Activated CD8-positive, alpha-beta memory T cell treated with anti-CD3 and anti-CD28 coated beads, Interleukin-2, amount 10 ng/mL, durations not matched to agents 7 days and 5 days (primary cell): ENCODE results near the gene HTR3D. TPM values are rescaled to one million over a fixed set of nuclear protein-coding genes. Genes with fewer than 3 reads are reported as not detected.
"Not testable (repeated sequence)": the region's sequence is repeated elsewhere in the genome, so short reads cannot be mapped to it uniquely, and the experiment has no call there.

ENCODE experiments used
- ATAC-seq: fragments of 150-1000 bp; cut with Tn5 transposase; one replicate; pipeline ENCODE4 v1.10.0; 2021; ENCODE audit warnings: moderate library complexity
- CTCF ChIA-PET: fragments of 350-600 bp; sonication (Branson Sonifier 250); formaldehyde crosslinking; loops from one replicate; lab custom pipeline; 2021; ENCODE audit warnings: antibody characterized with exemption; lab: Charles Lee
- DNase-seq: peaks from one replicate; pipeline ENCODE4 v3.0.0-alpha.2; 2020
- H3K27ac Mint-ChIP-seq: one replicate; pipeline ENCODE4 v1.8.0; 2021; ENCODE audit warnings: mild to moderate bottlenecking, mixed read lengths
- H3K27me3 Mint-ChIP-seq: one replicate; pipeline ENCODE4 v1.8.0; 2021; ENCODE audit warnings: mixed read lengths
- H3K36me3 Mint-ChIP-seq: one replicate; pipeline ENCODE4 v1.8.0; 2021; ENCODE audit warnings: mild to moderate bottlenecking, mixed read lengths
- H3K4me1 Mint-ChIP-seq: one replicate; pipeline ENCODE4 v1.8.0; 2021; ENCODE audit warnings: mixed read lengths
- H3K4me3 Mint-ChIP-seq: one replicate; pipeline ENCODE4 v1.8.0; 2021; ENCODE audit warnings: mild to moderate bottlenecking, moderate library complexity, mixed read lengths
- H3K9me3 Mint-ChIP-seq: one replicate; pipeline ENCODE4 v1.8.0; 2022; ENCODE audit warnings: low read depth, mixed read lengths
- total RNA-seq, 2 experiments: library from RNA; stranded (reverse); gene quantifications; one replicate each; pipeline ENCODE4 v1.2.3, GENCODE V29; 2021

HTR3D gene
- total RNA-seq, 2 experiments from 2014 or later, result not detected

DNA sequence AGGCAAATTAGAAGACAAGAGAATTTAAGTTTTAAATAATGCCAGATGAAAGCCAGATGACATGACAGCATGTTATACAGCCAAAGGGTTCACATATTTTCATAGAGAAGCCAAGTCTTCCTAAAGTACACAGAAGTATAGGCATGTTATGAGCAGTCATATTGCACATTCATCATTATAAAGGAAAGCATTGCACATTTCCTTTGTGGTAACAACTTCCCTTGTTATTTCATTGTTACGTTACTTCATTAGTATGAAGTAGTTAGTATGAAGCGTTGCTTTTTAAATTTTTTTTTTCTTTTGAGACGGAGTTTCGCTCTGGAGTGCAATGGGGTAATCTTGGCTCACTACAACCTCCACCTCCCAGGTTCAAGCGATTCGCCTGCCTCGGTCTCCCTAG, 9.2 kb upstream of the HTR3D start:
- H3K9me3 Mint-ChIP-seq, result no peaks in the 10 kb centered on the region
- H3K27ac Mint-ChIP-seq, result no peak overlapping the region
- DNase-seq (no peak), ATAC-seq (no peak)
- H3K36me3 Mint-ChIP-seq, result no peaks in the 10 kb centered on the region
- peaks cover 16% of the 10 kb centered on the region for H3K4me1 Mint-ChIP-seq
- peaks cover 29% of the 10 kb centered on the region for H3K27me3 Mint-ChIP-seq
- H3K4me3 Mint-ChIP-seq, result no peak overlapping the region
- CTCF ChIA-PET, result interaction anchor here (1.3 kb wide), 1 partner anchor 146 kb away, joined by 3 read pairs; no protein-coding TSS in a partner anchor

DNA sequence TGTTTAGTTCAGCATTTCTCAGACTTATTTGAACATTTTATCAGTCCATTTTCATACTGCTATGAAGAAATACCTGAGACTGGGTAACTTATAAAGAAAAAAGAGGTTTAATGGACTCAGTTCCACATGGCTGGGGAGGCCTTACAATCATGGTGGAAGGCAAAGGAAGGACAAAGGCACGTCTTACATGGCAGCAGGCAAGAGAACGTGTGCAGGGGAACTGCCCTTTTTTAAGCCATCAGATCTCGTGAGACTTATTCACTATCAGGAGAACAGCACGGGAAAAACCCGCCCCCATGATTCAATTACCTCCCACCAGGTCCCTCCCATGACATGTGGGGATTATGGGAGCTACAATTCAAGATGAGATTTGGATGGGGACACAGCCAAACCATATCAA, 6.3 kb upstream of the HTR3D start:
- DNase-seq, H3K36me3 Mint-ChIP-seq, H3K27ac Mint-ChIP-seq, CTCF ChIA-PET, ATAC-seq, H3K4me3 Mint-ChIP-seq, H3K9me3 Mint-ChIP-seq, H3K4me1 Mint-ChIP-seq: not testable (repeated sequence)
- H3K27me3 Mint-ChIP-seq, result peaks cover 20% of the 10 kb centered on the region

DNA sequence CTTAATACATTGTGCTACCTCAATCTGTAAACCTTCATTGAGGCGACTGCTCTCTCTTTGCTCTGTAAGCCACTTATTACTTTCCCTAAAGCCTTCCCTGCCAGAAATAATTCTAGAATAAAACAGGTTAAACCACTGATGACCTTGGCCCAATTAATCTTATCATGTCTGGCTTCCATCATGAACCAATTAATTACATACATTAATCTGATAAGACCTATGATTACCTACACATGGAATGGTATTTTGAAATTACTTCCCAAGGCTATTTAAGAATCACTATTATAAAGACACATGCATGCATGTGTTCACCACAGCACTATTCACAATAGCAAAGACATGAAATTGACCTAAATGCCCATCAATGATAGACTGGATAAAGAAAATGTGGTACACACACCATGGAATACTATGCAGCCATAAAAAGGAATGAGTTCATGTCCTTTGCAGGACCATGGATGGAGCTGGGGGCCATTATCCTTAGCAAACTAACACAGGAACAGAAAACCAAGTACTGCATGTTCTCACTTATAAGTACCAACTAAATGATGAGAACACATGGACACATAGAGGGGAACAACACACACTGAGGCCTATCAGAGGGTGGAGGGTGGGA, 3.2 kb upstream of the HTR3D start:
- H3K27me3 Mint-ChIP-seq, result peaks cover 14% of the 10 kb centered on the region
- CTCF ChIA-PET, result interaction anchor here (2.0 kb wide), 1 partner anchor 10 kb away, joined by 10 read pairs; the partner anchor contains the start of gene ABCC5
- not testable (repeated sequence) for H3K36me3 Mint-ChIP-seq, H3K4me3 Mint-ChIP-seq, H3K27ac Mint-ChIP-seq, H3K9me3 Mint-ChIP-seq, H3K4me1 Mint-ChIP-seq, DNase-seq, ATAC-seq

DNA sequence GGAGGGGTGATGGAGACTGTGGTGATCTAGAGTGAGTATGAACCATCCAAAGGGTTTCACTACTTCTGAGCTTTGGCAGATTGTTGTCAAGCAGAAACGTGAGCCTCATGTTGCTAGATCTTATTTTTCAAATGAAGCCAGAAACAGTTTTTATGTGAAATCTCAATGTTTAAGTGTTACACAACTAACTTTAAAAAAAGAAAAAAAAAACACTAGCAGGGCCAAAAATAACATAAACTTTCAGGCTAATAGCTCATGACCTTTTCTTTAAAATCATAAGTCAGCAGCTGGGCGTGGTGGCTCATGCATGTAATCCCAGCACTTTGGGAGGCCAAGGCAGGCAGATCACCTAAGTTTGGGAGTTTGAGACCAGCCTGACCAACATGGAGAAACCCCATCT, 2.1 kb upstream of the HTR3D start:
- CTCF ChIA-PET, result interaction anchor here (1.1 to 2.0 kb wide), 2 partner anchors 11 to 14 kb away, joined by 4 to 10 read pairs; partner anchors contain the start of gene ABCC5
- Mint-ChIP-seq H3K27ac (no peak overlapping the region), H3K27me3 (peaks cover 20% of the 10 kb centered on the region), H3K36me3 (no peaks in the 10 kb centered on the region), H3K4me3 (no peak overlapping the region), H3K9me3 (no peaks in the 10 kb centered on the region), H3K4me1 (no peaks in the 10 kb centered on the region)
- ATAC-seq, result no peak
- no peak for DNase-seq

DNA sequence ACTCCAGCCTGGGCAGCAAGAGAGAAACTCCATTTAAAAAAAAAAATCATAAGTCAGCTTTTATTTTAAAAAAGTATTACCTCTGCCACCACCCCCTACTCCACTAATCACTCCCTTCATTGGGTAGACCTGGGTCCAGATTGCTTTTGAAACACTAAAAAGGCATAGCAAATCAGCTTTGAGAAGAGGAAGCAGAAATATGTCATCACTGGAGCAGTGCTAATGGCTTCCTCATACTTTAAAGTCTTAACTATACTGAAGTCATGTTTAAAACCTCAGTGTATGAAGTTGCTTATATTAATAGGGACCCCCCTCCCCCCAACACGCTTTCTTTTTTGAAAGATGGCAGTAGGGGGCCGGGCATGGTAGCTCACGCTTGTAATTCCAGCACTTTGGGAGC, 1.0 kb upstream of the HTR3D start:
- no peak for ATAC-seq
- no peak overlapping the region for H3K4me3 Mint-ChIP-seq
- no peak for DNase-seq
- no peaks in the 10 kb centered on the region for H3K36me3 Mint-ChIP-seq
- no peaks in the 10 kb centered on the region for H3K4me1 Mint-ChIP-seq
- H3K9me3 Mint-ChIP-seq, result no peaks in the 10 kb centered on the region
- CTCF ChIA-PET, result no interaction called here
- H3K27me3 Mint-ChIP-seq, result peaks cover 17% of the 10 kb centered on the region
- no peak overlapping the region for H3K27ac Mint-ChIP-seq

DNA sequence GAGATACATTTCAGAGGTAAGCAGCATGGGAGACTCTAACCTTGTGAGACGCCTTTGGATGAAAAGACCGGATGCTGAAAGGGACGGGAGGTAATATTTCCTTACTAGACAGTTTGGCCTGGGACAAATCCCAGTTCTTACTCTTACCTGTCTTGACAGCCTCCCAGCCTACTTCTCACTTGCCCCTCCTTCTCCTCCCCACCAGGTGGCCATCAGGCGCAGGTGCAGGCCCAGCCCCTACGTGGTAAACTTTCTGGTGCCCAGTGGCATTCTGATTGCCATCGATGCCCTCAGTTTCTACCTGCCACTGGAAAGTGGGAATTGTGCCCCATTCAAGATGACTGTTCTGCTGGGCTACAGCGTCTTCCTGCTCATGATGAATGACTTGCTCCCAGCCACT, 6.3 kb downstream of the HTR3D start:
- ATAC-seq (no peak), DNase-seq (no peak)
- Mint-ChIP-seq H3K9me3 (no peaks in the 10 kb centered on the region), H3K27me3 (peaks cover 14% of the 10 kb centered on the region), H3K36me3 (no peaks in the 10 kb centered on the region), H3K4me3 (no peak overlapping the region), H3K27ac (no peak overlapping the region), H3K4me1 (no peaks in the 10 kb centered on the region)
- CTCF ChIA-PET, result no interaction called here

DNA sequence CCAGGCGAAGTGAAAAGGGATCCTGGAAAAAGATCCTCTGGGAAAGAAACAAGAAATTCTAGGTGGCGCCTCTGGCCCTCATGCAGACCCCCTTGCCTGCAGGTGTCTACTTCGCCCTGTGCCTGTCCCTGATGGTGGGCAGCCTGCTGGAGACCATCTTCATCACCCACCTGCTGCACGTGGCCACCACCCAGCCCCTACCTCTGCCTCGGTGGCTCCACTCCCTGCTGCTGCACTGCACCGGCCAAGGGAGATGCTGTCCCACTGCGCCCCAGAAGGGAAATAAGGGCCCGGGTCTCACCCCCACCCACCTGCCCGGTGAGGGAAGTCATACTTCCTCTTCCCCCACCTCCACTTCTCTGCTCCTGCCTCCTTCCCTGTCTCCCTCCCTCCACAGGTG, 6.8 kb downstream of the HTR3D start:
- H3K27ac Mint-ChIP-seq, ATAC-seq, H3K4me3 Mint-ChIP-seq, H3K9me3 Mint-ChIP-seq, CTCF ChIA-PET, H3K4me1 Mint-ChIP-seq, H3K36me3 Mint-ChIP-seq, DNase-seq: not testable (repeated sequence)
- peaks cover 13% of the 10 kb centered on the region for H3K27me3 Mint-ChIP-seq

DNA sequence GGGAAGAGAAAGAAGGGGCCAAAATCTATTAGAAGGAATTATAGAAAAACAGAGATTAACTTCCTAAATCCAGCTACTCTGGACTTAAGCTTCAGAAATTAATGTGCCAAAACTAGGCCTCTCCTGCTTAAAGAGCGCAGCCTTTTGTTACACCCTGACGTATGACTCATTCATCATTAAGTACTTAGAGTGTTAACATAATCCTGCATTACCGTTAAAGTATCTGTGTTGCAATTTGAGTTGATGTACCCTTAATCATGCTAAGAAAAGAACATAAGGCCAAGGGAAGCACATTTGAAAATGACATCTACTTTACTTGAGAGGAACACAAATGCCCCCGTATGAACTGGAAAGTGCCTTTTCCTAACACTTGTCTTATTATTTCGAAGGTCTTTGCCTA, 7.9 kb downstream of the HTR3D start:
- Mint-ChIP-seq H3K27ac (no peak overlapping the region), H3K27me3 (peaks cover 5% of the 10 kb centered on the region), H3K9me3 (no peaks in the 10 kb centered on the region), H3K4me3 (no peak overlapping the region), H3K36me3 (no peaks in the 10 kb centered on the region), H3K4me1 (no peaks in the 10 kb centered on the region)
- ATAC-seq (no peak), DNase-seq (no peak)
- CTCF ChIA-PET, result no interaction called here

DNA sequence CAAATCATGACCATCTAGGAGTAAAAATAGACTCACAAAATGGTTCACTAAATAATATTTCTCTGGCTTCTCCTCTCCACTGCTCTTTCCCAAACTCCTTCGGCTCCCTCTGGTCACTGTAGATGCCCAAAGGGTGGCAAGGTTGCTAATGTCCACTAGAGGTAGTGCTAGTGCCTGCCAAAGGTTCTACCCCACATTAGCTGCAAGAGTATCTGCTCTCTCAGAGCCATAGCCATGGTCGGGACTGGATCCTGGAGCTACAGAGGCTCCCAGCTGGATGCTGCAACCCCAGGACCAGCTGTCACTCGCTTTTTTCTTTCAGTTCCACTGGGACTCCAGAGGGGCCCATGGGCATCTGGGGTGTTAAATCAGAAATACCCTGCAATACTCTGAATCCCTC, 8.5 kb downstream of the HTR3D start:
- Mint-ChIP-seq H3K27me3 (peaks cover 5% of the 10 kb centered on the region), H3K4me1 (no peaks in the 10 kb centered on the region), H3K27ac (no peak overlapping the region), H3K9me3 (no peaks in the 10 kb centered on the region), H3K4me3 (no peak overlapping the region), H3K36me3 (no peaks in the 10 kb centered on the region)
- DNase-seq, result no peak
- no peak for ATAC-seq
- CTCF ChIA-PET, result no interaction called here

DNA sequence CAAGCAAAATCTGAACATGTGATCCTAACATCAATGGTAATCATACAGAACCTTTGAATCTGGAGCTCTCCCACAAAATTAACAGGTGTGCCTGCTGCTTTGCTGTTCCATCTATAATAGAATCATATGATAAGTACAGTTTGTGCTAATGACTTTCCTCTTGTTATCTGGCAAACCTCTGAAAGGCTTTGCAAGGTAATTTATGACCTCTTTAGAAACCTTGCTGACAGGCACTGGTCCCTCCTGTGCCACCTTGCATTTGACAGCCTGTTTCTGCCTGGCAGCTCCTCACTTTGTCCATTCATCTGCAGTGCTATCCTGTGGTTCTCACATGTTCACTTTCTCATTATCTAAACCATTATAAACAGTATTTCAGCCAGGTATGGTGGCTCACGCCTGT, 11.1 kb downstream of the HTR3D start:
- DNase-seq (no peak), ATAC-seq (no peak)
- peaks cover 5% of the 10 kb centered on the region for H3K27me3 Mint-ChIP-seq
- no peaks in the 10 kb centered on the region for H3K36me3 Mint-ChIP-seq
- no peaks in the 10 kb centered on the region for H3K4me1 Mint-ChIP-seq
- no peak overlapping the region for H3K27ac Mint-ChIP-seq
- H3K9me3 Mint-ChIP-seq, result no peaks in the 10 kb centered on the region
- H3K4me3 Mint-ChIP-seq, result no peak overlapping the region
- CTCF ChIA-PET, result no interaction called here

DNA sequence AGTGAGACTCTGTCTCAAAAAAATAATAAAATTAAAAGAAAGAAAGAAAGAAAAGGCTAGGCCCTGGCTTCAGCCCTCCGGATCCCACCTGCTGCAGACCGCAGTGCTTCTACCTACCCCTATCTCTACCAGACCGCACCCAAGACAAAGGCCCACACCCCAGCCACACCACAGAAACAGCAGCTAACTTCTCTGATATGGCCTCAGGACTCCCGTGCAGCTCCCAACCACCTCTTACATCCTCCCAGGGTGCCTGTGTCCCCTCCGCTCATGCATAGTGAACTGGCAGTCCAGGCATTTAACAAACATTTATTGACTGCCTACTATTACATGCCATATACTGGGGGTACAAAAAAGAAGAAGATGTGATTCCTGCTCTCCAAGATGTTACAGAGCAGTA, 14.5 kb downstream of the HTR3D start:
- no peaks in the 10 kb centered on the region for H3K9me3 Mint-ChIP-seq
- H3K4me3 Mint-ChIP-seq, result no peak overlapping the region
- peaks cover 4% of the 10 kb centered on the region for H3K27me3 Mint-ChIP-seq
- DNase-seq, result no peak
- no peak overlapping the region for H3K27ac Mint-ChIP-seq
- no peak for ATAC-seq
- no peaks in the 10 kb centered on the region for H3K4me1 Mint-ChIP-seq
- no peaks in the 10 kb centered on the region for H3K36me3 Mint-ChIP-seq
- CTCF ChIA-PET, result no interaction called here

DNA sequence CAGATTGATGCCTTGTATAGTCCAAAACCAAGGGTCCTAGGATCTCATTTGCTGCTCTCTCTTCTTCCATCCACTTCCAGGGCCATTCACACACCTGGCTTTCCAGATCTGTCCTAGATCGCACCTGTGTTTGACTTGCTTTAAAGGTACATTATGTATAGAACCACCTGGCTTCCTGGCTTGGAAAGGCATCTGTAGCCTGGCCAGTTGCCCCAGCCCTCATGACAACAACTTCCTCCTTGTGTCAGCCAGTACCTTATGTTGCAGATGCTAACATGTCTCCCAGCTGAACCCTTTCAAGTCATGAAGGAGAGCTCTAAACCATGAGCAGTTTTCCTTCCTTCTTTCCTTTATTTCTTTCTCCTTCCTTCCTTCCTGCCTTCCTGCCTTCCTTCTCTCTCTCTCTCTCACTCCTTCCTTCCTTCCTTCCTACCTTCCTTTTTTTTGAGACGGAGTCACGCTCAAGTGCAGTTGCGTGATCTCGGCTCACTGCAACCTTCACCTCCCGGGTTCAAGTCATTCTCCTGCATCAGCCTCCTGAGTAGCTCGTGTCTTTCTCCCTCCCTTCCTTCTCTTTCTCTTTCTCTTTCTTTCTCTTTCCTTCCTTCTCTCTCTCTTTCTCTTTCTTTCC, 18.8 kb downstream of the HTR3D start:
- CTCF ChIA-PET, result interaction anchor here (0.6 kb wide), 1 partner anchor 33 kb away, joined by 3 read pairs; no protein-coding TSS in a partner anchor
- Mint-ChIP-seq H3K27ac (no peak overlapping the region), H3K27me3 (peaks cover 13% of the 10 kb centered on the region), H3K4me1 (no peaks in the 10 kb centered on the region), H3K36me3 (no peaks in the 10 kb centered on the region), H3K4me3 (no peak overlapping the region), H3K9me3 (no peaks in the 10 kb centered on the region)
- no peak for DNase-seq
- ATAC-seq, result no peak

DNA sequence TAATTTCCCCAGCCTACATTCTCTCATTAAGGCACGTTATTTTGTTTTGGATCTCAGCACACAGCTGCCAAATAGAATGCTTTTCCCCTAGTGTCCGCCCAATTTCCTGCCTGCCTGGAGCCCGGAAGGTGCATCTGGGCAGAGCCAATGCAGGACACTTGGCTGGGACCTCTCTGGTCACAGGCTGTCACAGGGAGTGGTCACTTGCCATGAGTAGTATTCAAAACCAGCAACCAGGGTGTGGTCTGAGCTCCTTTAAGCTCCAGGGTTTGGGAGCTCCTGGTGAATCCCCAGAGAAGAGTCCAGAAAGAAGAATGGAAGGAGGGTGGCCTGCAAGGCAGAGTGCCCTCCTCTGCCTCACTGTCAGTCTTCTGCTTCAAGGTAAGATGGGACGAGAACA, 21.2 kb downstream of the HTR3D start, which contains the start of gene HTR3C:
HTR3C (plus strand) TSS at position 281 of the 400 bp plus-strand sequence; CDS start at position 315, 34 bp downstream.
- Mint-ChIP-seq H3K27ac (no peak within 1 kb of the TSS), H3K4me1 (no peaks in the 10 kb centered on the region), H3K27me3 (peaks cover 10% of the 10 kb centered on the region), H3K4me3 (no peak within 1 kb of the TSS), H3K36me3 (no peaks in the 10 kb centered on the region), H3K9me3 (no peaks in the 10 kb centered on the region)
- ATAC-seq (no peak), DNase-seq (no peak)
- CTCF ChIA-PET, result no interaction called here

DNA sequence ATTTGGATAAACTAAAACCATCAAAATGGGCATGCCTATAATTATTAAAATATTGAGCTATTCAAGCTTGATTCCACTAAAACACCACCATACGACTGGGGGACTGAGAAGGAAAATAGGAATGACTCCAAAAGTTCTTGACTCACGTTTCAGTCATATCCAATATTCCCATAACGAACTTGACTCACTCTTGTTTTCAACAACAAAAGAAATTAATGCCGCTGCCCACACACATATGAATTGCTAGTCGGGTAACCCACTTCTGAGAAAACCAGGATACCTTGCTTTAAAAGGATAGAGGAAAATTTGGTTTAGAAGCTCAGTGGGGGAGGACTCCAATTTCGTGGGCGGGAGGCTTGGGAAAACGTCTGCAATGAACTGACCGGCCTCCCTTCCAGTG, 26.5 kb downstream of the HTR3D start:
- no peaks in the 10 kb centered on the region for H3K36me3 Mint-ChIP-seq
- H3K4me3 Mint-ChIP-seq, result no peak overlapping the region
- no peaks in the 10 kb centered on the region for H3K9me3 Mint-ChIP-seq
- CTCF ChIA-PET, result no interaction called here
- DNase-seq (no peak), ATAC-seq (no peak)
- no peaks in the 10 kb centered on the region for H3K4me1 Mint-ChIP-seq
- no peak overlapping the region for H3K27ac Mint-ChIP-seq
- H3K27me3 Mint-ChIP-seq, result peaks cover 2% of the 10 kb centered on the region
